Heart left ventricle (tissue), 13 donors: ENCODE data around the gene RTEL1.

Experiments
- CTCF ChIP-seq, 12 donors: fragments of 200-600 bp; sonication (generic) in 4 of 12; IDR thresholded peaks; one replicate each; pipeline versions ENCODE4 v1.5.0 to v1.8.0; 2018 to 2022; ENCODE audit warnings: antibody characterized with exemption in 12 of 12, mild to moderate bottlenecking in 5 of 12
- POLR2A ChIP-seq, 2 donors: fragments of 450-650 bp; IDR thresholded peaks; one replicate each; pipeline ENCODE4 v1.6.1; 2017; ENCODE audit warnings: antibody characterized with exemption in 2 of 2, mild to moderate bottlenecking in 2 of 2, moderate library complexity in 2 of 2
- donor health status: ischemic (EF 13 %, LVEDD 7.1; RV severe dilation, severe dysfunction).
- donor health status: DM: no; HTN: yes; CAD: no.
- donor health status: DM: no; HTN: no; CAD: no.
- donor health status: ischemic (EF 25% LVEDD 6.9; RV normal size, moderate dysfunction).
- donor health status: ischemic (EF 25% LVEDD 5.7; RV mildly dilated, moderate dysfunction).
- donor health status: ischemic (EF 35%, LVEDD 5.7; RV mildly dilated, moderate dysfunction).
- donor health status: nonischemic (EF 11% LVEDD 7.7; RV severe dilation, severe dysfunction).
- donor health status: DM: yes; HTN: yes; CAD: no.
- donor health status: PGD.
- donor health status: ischemic (EF 29% LVEDD 5.4; RV normal size, mild dysfunction).
- donor health status: nonischemic (EF 23%, LVEDD 6.1; RV moderate dilation, normal function).

- no peak for TF ChIP-seq CTCF (IDR thresholded peaks at IDR 0.05)
- TF ChIP-seq POLR2A (IDR thresholded peaks at IDR 0.05): no peak
These were observed 40.8 kb upstream of the RTEL1 start for GRCh38 chr20:63617092-63617875.
